ENCODE results near the gene AKR1C3.
"Not testable (repeated sequence)": the region's sequence is repeated elsewhere in the genome, so short reads cannot be mapped to it uniquely, and the experiment has no call there.

The AKR1C3 gene

GRCh38 chr10:5089865-5090264 lies 4.3 kb upstream of the AKR1C3 start:
- no peak for DNase-seq

- DNase-seq: no peak
These were observed 3.7 kb upstream of the AKR1C3 start for GRCh38 chr10:5090551-5090950.

GRCh38 chr10:5091196-5091595 lies 3.0 kb upstream of the AKR1C3 start:
- DNase-seq: no peak

- DNase-seq: no peak
These were observed 1.8 kb upstream of the AKR1C3 start for GRCh38 chr10:5092375-5092774.

- DNase-seq: no peak
These were observed 1.1 kb upstream of the AKR1C3 start for GRCh38 chr10:5092848-5093790.

GRCh38 chr10:5095687-5096086 lies 1.5 kb downstream of the AKR1C3 start:
- DNase-seq: no peak

- no peak for DNase-seq
These were observed 1.9 kb downstream of the AKR1C3 start for GRCh38 chr10:5096108-5096507.

GRCh38 chr10:5102479-5102878 lies 8.3 kb downstream of the AKR1C3 start:
- not testable (repeated sequence) for DNase-seq

- no peak for DNase-seq
These were observed 9.3 kb downstream of the AKR1C3 start for GRCh38 chr10:5103481-5103880.

GRCh38 chr10:5105626-5106025 lies 11.4 kb downstream of the AKR1C3 start:
- DNase-seq: no peak

- DNase-seq: no peak
These were observed 12.3 kb downstream of the AKR1C3 start for GRCh38 chr10:5106553-5106952.

- DNase-seq: no peak
These were observed 13.8 kb downstream of the AKR1C3 start for GRCh38 chr10:5107860-5108526.

- no peak for DNase-seq
These were observed 14.6 kb downstream of the AKR1C3 start for GRCh38 chr10:5108658-5109416.

GRCh38 chr10:5109861-5110260 lies 15.6 kb downstream of the AKR1C3 start:
- not testable (repeated sequence) for DNase-seq

- DNase-seq: no peak
These were observed 22.4 kb downstream of the AKR1C3 start for GRCh38 chr10:5116621-5117020.

GRCh38 chr10:5117026-5117425 lies 22.8 kb downstream of the AKR1C3 start:
- no peak for DNase-seq

- not testable (repeated sequence) for DNase-seq
These were observed 25.8 kb downstream of the AKR1C3 start for GRCh38 chr10:5119997-5120396.

GRCh38 chr10:5123886-5124285 lies 29.7 kb downstream of the AKR1C3 start:
- DNase-seq: no peak

- DNase-seq: no peak
These were observed 31.3 kb downstream of the AKR1C3 start for GRCh38 chr10:5125315-5126044.

GRCh38 chr10:5135581-5135980 lies 41.4 kb downstream of the AKR1C3 start:
- no peak for DNase-seq

GRCh38 chr10:5136468-5137087 lies 42.4 kb downstream of the AKR1C3 start:
- no peak for DNase-seq

GRCh38 chr10:5137699-5138098 lies 43.5 kb downstream of the AKR1C3 start:
- DNase-seq: not testable (repeated sequence)
